Endodermal cell (in vitro differentiated cells): ENCODE measurements around the gene SRBD1. TPM values are rescaled to one million over a fixed set of nuclear protein-coding genes. Genes with fewer than 3 reads are reported as not detected.

Experiments used
- DNase-seq: peaks from one replicate; pipeline ENCODE4 v3.0.0-alpha.2; 2017
- H3K27ac ChIP-seq: 2 replicates; pipeline ENCODE4 v1.5.1; 2013; ENCODE audit warnings: mild to moderate bottlenecking, low read depth, low read length, moderate library complexity
- H3K27me3 ChIP-seq: 2 replicates; pipeline ENCODE4 v1.6.1; 2013; ENCODE audit warnings: mild to moderate bottlenecking, low read length, moderate library complexity; ENCODE audit not compliant: insufficient read depth, control insufficient read depth, poor library complexity, severe bottlenecking
- H3K36me3 ChIP-seq: 2 replicates; pipeline ENCODE4 v1.7.0; 2013; ENCODE audit warnings: mild to moderate bottlenecking, low read length, moderate library complexity; ENCODE audit not compliant: control insufficient read depth, insufficient read depth
- H3K4me1 ChIP-seq: one replicate; pipeline ENCODE4 v1.7.0; 2013; ENCODE audit warnings: low read length; ENCODE audit not compliant: control insufficient read depth, insufficient read depth
- H3K4me3 ChIP-seq: 2 replicates; pipeline ENCODE4 v1.5.1; 2013; ENCODE audit warnings: mild to moderate bottlenecking, low read length, moderate library complexity
- H3K9ac ChIP-seq: 2 replicates; pipeline ENCODE4 v1.6.1; 2013; ENCODE audit warnings: mild to moderate bottlenecking, low read length, moderate library complexity; ENCODE audit not compliant: poor library complexity, severe bottlenecking; ENCODE audit errors: extremely low read depth
- H3K9me3 ChIP-seq: 2 replicates; pipeline ENCODE4 v1.6.1; 2013; ENCODE audit warnings: mild to moderate bottlenecking, low read length, moderate library complexity; ENCODE audit not compliant: control insufficient read depth
- H3K27ac Mint-ChIP-seq: 2 replicates; pipeline ENCODE4 v1.8.0; 2020; ENCODE audit warnings: mixed read lengths
- H3K27me3 Mint-ChIP-seq: 2 replicates; pipeline ENCODE4 v1.8.0; 2021; ENCODE audit warnings: mild to moderate bottlenecking, mixed read lengths; ENCODE audit not compliant: insufficient read depth
- H3K36me3 Mint-ChIP-seq: 2 replicates; pipeline ENCODE4 v1.8.0; 2020; ENCODE audit warnings: low read depth, mixed read lengths
- H3K4me1 Mint-ChIP-seq: 2 replicates; pipeline ENCODE4 v1.8.0; 2020; ENCODE audit warnings: mixed read lengths
- H3K4me3 Mint-ChIP-seq: 2 replicates; pipeline ENCODE4 v1.8.0; 2020; ENCODE audit warnings: mild to moderate bottlenecking, moderate library complexity, mixed read lengths
- H3K9me3 Mint-ChIP-seq: 2 replicates; pipeline ENCODE4 v1.8.0; 2020; ENCODE audit warnings: mild to moderate bottlenecking, mixed read lengths
- WGBS, 2 experiments: methylation state at CpG; one replicate each; pipeline versions ENCODE4 v1.1.5 to v1.1.7; 2013; ENCODE audit warnings: missing lambda C conversion rate in 2 of 2, mixed read lengths in 1 of 2; ENCODE audit not compliant: insufficient coverage in 1 of 2, insufficient read length in 1 of 2; 5-methylcytosine and 5-hydroxymethylcytosine counted together
- total RNA-seq, 2 donors: library from RNA; stranded (reverse); fragmentation: NEBNext Ultra II Directional in 1 of 2; extraction: Animal tissue kit (Norgen Biotek cat#: 25700) in 1 of 2; gene quantifications; 2 replicates in 1 of 2; 3 replicates in 1 of 2; pipeline ENCODE4 v1.2.1, GENCODE V29; 2021
- TF ChIP-seq, protein P1 (sequence below): fragments of 200-600 bp; sonication (generic); conservative IDR thresholded peaks from 2 replicates; pipeline ENCODE4 v1.5.0; 2021; ENCODE audit warnings: antibody characterized with exemption, mild to moderate bottlenecking

Gene SRBD1
- total RNA-seq, 2 donors from 2014 or later = 17.7 to 19.6 TPM

DNA sequence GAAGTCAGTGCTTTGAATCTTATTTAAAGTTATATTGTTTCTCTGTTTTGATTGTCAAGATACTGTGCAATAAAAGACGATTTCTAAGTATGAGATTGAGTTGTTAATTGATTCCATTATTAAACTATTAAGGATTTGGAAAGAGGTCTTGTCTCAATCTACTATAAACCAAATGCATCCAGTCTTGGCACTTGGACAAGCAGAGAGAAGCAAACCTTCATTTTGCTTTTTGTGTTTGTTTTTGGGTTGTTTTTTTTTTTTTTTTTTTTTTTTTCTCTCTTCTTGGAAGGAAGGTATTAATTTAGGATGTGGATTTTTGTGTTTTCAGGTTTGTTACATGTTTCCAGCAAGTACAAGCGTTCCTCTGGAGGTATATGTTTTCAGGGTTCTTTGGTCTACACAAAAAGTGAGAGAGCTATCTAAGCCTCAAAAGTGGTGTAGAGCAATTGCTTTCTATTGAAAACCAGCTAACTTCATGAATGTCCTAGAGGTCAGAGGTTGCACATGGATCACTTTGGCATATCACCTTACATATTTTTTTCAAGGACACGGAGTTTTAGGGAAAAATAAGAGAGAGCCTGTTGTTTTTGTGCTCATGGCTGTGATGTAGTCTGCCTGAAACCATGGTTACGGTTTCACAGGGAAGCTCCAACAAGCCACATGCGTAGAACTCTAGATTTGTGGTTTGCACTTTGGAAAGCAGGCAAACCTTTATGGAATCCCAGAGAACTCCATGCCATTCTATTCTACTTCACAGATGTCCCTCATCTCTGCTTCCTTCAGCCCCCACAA, 42.3 kb upstream of the SRBD1 start:
- no peak overlapping the region for H3K27ac ChIP-seq

DNA sequence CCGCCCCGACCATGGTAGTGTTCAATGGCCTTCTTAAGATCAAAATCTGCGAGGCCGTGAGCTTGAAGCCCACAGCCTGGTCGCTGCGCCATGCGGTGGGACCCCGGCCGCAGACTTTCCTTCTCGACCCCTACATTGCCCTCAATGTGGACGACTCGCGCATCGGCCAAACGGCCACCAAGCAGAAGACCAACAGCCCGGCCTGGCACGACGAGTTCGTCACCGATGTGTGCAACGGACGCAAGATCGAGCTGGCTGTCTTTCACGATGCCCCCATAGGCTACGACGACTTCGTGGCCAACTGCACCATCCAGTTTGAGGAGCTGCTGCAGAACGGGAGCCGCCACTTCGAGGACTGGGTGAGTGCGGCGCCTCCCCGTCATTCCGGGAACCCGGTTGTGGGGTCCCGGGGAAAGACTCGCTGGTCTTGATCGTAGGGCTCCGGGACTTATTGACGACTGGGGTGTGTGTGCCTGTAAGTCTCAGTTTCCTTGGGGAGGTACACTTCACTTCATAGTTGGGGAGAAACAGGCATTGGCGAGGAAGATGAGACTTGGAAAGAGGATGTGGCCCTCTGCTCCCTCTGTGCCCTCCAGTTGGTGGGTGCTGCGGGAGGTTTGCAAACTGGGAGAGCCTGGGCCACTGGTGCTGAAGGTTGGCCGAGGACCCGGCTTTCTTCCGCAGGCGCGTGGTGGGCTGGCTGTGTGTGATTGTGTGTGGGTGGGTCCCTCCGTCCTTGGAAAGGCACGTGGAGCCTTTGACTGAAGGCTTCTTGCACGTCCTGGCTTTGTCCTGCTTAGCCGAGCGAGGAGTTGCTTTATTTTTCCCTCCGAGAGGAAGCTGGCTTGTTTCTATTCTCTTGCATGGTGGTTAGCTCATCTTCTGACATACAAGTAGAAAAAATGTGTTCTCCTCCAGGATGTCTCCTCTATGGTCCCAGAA, 41.3 kb upstream of the SRBD1 start:
- H3K27ac Mint-ChIP-seq = no peak overlapping the region
- peaks cover 76% of the 10 kb centered on the region for H3K27me3 Mint-ChIP-seq
- no peaks in the 10 kb centered on the region for H3K4me1 ChIP-seq
- H3K4me3 ChIP-seq = peak overlapping the region; percentile 94
- H3K9ac ChIP-seq = no peak overlapping the region
- no peaks in the 10 kb centered on the region for H3K9me3 ChIP-seq
- no peak overlapping the region for H3K27ac ChIP-seq
- peak overlapping the region; percentile 81 for H3K4me3 Mint-ChIP-seq
- peaks cover 77% of the 10 kb centered on the region for H3K27me3 ChIP-seq
- H3K9me3 Mint-ChIP-seq = no peaks in the 10 kb centered on the region
- no peaks in the 10 kb centered on the region for H3K36me3 ChIP-seq
- no peaks in the 10 kb centered on the region for H3K36me3 Mint-ChIP-seq
- 12 to 35% methylated on average over 7 to 53 of the region's 53 CpGs for WGBS, 2 experiments
- H3K4me1 Mint-ChIP-seq = peaks cover 9% of the 10 kb centered on the region
- TF ChIP-seq, protein P1, sequence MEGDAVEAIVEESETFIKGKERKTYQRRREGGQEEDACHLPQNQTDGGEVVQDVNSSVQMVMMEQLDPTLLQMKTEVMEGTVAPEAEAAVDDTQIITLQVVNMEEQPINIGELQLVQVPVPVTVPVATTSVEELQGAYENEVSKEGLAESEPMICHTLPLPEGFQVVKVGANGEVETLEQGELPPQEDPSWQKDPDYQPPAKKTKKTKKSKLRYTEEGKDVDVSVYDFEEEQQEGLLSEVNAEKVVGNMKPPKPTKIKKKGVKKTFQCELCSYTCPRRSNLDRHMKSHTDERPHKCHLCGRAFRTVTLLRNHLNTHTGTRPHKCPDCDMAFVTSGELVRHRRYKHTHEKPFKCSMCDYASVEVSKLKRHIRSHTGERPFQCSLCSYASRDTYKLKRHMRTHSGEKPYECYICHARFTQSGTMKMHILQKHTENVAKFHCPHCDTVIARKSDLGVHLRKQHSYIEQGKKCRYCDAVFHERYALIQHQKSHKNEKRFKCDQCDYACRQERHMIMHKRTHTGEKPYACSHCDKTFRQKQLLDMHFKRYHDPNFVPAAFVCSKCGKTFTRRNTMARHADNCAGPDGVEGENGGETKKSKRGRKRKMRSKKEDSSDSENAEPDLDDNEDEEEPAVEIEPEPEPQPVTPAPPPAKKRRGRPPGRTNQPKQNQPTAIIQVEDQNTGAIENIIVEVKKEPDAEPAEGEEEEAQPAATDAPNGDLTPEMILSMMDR = no peak
- peak; percentile 74 for DNase-seq

More for the DNA sequence above, 42.3 kb upstream of the SRBD1 start:
- Histone ChIP-seq H3K9ac (no peak overlapping the region), H3K4me1 (no peaks in the 10 kb centered on the region), H3K4me3 (no peak overlapping the region), H3K9me3 (no peaks in the 10 kb centered on the region), H3K27me3 (peaks cover 68% of the 10 kb centered on the region), H3K36me3 (no peaks in the 10 kb centered on the region)
- 87 to 89% methylated on average over 2 to 5 of the region's 5 CpGs for WGBS, 2 experiments
- Mint-ChIP-seq H3K27ac (no peak overlapping the region), H3K36me3 (no peaks in the 10 kb centered on the region), H3K9me3 (no peaks in the 10 kb centered on the region), H3K4me3 (no peak overlapping the region), H3K4me1 (peaks cover 9% of the 10 kb centered on the region), H3K27me3 (peaks cover 66% of the 10 kb centered on the region)
- no peak for DNase-seq
- TF ChIP-seq, protein P1 = no peak

DNA sequence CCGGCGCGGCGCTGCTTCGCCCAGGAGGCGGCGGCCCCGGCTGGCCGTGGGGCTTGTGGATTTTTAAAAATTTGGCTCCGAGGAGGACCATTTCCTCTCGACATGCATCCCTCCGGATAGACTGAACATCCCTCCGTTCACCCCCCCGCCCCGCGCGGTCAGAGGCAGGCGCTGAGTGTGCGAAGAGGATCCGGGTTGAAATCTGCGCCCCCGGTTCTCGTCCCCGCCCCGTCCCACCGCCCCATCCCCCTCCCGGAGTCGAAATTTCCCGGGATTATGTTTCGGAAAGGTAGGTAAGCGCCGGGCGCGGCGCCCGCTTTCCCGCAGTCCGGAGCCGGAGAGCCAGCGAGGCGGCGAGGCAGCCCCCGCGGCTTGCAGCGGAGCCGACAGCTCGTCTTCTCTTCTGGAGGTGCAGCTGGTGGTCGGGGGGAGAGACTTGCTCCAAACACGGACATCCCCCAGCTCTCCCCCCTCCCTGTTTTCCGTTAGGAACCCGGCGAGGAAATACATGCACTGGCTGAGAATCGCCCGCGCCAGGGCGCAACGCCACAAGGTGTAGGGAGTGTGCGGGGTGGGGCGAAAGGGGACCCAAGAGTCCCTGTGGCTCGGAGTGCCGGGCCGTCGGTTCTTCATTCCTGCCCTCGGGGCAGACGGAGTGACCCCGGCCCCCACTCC, 40.5 kb upstream of the SRBD1 start, which contains the start of gene PRKCE:
PRKCE (plus strand) TSS at position 261 of the 675 bp plus-strand sequence.
- Histone ChIP-seq H3K9ac (no peak within 1 kb of the TSS), H3K36me3 (no peaks in the 10 kb centered on the region), H3K4me3 (peak within 1 kb of the TSS; percentile 94), H3K9me3 (no peaks in the 10 kb centered on the region), H3K27ac (no peak within 1 kb of the TSS), H3K27me3 (peaks cover 85% of the 10 kb centered on the region), H3K4me1 (no peaks in the 10 kb centered on the region)
- no peaks in the 10 kb centered on the region for H3K9me3 Mint-ChIP-seq
- TF ChIP-seq, protein P1 = no peak
- H3K4me1 Mint-ChIP-seq = peaks cover 9% of the 10 kb centered on the region
- peak within 1 kb of the TSS; percentile 81 for H3K4me3 Mint-ChIP-seq
- WGBS, 2 experiments = 1 to 4% methylated on average over 5 to 65 of the region's 66 CpGs
- DNase-seq = no peak
- no peaks in the 10 kb centered on the region for H3K36me3 Mint-ChIP-seq
- H3K27me3 Mint-ChIP-seq = peaks cover 80% of the 10 kb centered on the region
- peak within 1 kb of the TSS; percentile 33 for H3K27ac Mint-ChIP-seq
